Small intestine (tissue), 7 donors: Measurements from ENCODE around the gene STAT4. TPM values are rescaled to one million over a fixed set of nuclear protein-coding genes. Genes with fewer than 3 reads are reported as not detected.
A peak's percentile ranks its signal among the peaks of the same experiment; 100 is the strongest.

Source experiments
- DNase-seq, 2 donors: peaks; one replicate each; pipeline versions ENCODE4 v3.0.0 to v3.0.0-alpha.2; 2013
- FAIRE-seq: peaks from 2 replicates; lab custom pipeline; 2012; peaks lifted over from hg19 to GRCh38; lab: Jason Lieb, UNC
- H3K27ac ChIP-seq, 3 donors: one replicate each; pipeline ENCODE4 v1.5.1; 2013; ENCODE audit warnings: low read length in 2 of 3, mild to moderate bottlenecking in 2 of 3, control low read depth in 1 of 3, inconsistent platforms in 1 of 3, low read depth in 1 of 3, moderate library complexity in 1 of 3
- H3K27me3 ChIP-seq, 3 donors: one replicate each; pipeline ENCODE4 v1.6.1; 2013; ENCODE audit warnings: low read length in 3 of 3, inconsistent platforms in 1 of 3; ENCODE audit not compliant: control insufficient read depth in 3 of 3, insufficient read depth in 3 of 3
- H3K36me3 ChIP-seq, 3 donors: one replicate each; pipeline ENCODE4 v1.6.1; 2013; ENCODE audit warnings: low read length in 3 of 3, inconsistent platforms in 1 of 3, low read depth in 1 of 3, mild to moderate bottlenecking in 1 of 3, moderate library complexity in 1 of 3; ENCODE audit not compliant: control insufficient read depth in 3 of 3, insufficient read depth in 2 of 3
- H3K4me1 ChIP-seq, 3 donors: one replicate each; pipeline ENCODE4 v1.6.1; 2013; ENCODE audit warnings: low read length in 2 of 3, inconsistent platforms in 1 of 3, low read depth in 1 of 3, mild to moderate bottlenecking in 1 of 3, moderate library complexity in 1 of 3; ENCODE audit not compliant: control insufficient read depth in 3 of 3, insufficient read depth in 2 of 3
- H3K4me3 ChIP-seq, 3 donors: one replicate each; pipeline ENCODE4 v1.5.1; 2013; ENCODE audit warnings: low read length in 3 of 3, control low read depth in 1 of 3, inconsistent platforms in 1 of 3, low read depth in 1 of 3, mild to moderate bottlenecking in 1 of 3, moderate library complexity in 1 of 3
- H3K9me3 ChIP-seq, 2 donors: one replicate each; pipeline ENCODE4 v1.6.1; 2013; ENCODE audit warnings: low read depth in 1 of 2, low read length in 1 of 2; ENCODE audit not compliant: control insufficient read depth in 2 of 2, insufficient read depth in 1 of 2
- WGBS, 3 donors: extraction: QIAGEN DNeasy Blood & Tissue Kit; methylation state at CpG; one replicate each; pipeline ENCODE4 v1.1.7; 2013; 5-methylcytosine and 5-hydroxymethylcytosine counted together
- polyA plus RNA-seq, 4 donors: library from polyadenylated mRNA; stranded (reverse) in 3 of 4; unstranded in 1 of 4; fragments of 200-250 nt in 3 of 4; fragments of 120-200 nt in 1 of 4; gene quantifications; one replicate each; pipeline versions ENCODE4 v1.2.1 to v1.2.3, GENCODE V29; 2013
- donor health status: healthy with polysubstance abuse.
- donor health status: control.
- donor health status: control.
- donor health status: Bipolar disorder and iron deficiency.
- donor health status: healthy.

STAT4 gene
- polyA plus RNA-seq, 4 donors, result 1.0 to 2.8 (median 1.6) TPM

DNA sequence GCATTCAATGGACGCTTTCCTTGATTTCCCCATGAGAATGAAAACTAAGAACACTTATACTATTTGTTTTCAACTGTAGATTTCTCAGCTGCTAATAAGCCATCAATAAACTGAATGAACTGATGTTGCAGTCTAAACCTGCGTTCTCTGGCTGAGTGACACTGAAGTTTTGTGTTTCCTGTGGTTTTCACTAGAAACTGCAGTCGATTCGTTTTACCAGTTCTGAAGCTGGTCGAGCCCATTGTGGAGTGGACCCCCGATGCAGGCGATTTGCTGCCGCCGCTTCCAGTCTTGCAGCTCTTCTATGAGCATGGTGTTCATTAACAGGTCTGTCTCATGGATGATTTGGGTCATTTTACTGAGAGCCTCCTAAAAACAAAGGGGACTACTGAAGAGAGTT lies 86.2 kb downstream of the STAT4 start:
- H3K27me3 ChIP-seq, result no peaks in the 10 kb centered on the region
- no peaks in the 10 kb centered on the region for H3K9me3 ChIP-seq
- FAIRE-seq, result no peak
- H3K4me3 ChIP-seq, result no peak overlapping the region
- DNase-seq, result peak in 1 of 2 donors; percentile 53
- H3K27ac ChIP-seq, result no peak overlapping the region
- no peaks in the 10 kb centered on the region for H3K36me3 ChIP-seq
- no peaks in the 10 kb centered on the region for H3K4me1 ChIP-seq
- 67 to 91% (median 73%) methylated on average over 9 of the region's 9 CpGs for WGBS, 3 donors

DNA sequence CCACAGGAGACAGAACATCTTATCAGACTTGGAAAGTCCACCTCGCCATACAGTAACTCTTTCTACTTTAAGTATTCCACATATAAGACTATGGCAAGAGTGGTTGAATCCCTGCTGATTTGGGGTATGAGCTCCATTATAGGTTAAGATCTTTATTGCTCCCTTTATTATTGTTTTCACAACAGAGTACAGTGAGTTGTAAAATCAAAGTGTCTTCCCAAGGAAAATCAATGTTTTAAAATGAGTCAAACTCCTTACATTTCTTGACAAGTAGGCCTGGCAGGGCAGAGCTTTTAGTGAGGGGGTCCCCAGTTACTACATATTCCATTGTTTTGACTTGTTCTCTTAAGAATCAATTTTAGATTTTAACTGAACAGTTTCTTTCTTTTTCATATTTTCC lies 87.2 kb downstream of the STAT4 start:
- H3K4me1 ChIP-seq, result no peaks in the 10 kb centered on the region
- no peak for FAIRE-seq
- 79 to 100% (median 95%) methylated on average over 1 of the region's 1 CpG for WGBS, 3 donors
- no peak for DNase-seq
- H3K27me3 ChIP-seq, result no peaks in the 10 kb centered on the region
- H3K4me3 ChIP-seq, result no peak overlapping the region
- H3K27ac ChIP-seq, result no peak overlapping the region
- no peaks in the 10 kb centered on the region for H3K36me3 ChIP-seq
- no peaks in the 10 kb centered on the region for H3K9me3 ChIP-seq

DNA sequence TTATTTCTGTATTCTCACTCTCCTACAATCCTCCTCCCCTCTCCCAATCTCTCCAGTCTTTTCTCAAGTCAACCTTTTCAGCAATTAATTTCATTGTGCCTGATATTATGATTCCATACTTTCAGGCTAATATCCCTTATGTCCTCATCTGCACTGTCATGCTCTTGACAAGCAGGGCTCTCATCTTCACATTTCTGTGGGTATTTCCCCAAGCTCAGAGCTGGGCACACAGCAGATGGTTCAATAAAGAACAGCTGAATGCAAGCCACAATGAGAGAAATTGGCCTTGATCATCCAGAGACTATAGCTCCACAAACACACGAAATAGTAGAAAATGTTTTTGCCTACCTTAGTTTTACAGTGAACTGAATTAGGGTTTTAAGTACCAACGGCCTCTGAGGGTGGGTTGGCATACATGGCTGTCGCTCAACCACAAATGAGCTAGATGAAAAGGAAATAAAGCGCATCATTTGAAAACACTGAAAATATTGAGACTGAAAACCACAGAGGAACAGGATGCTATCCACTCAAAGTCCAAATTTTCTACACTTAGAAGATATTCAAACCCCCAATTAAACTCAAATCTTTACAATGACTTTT lies 89.3 kb downstream of the STAT4 start:
- 77 to 86% (median 79%) methylated on average over 4 of the region's 4 CpGs for WGBS, 3 donors
- DNase-seq (peak in 1 of 2 donors; percentile 36), FAIRE-seq (no peak)
- no peaks in the 10 kb centered on the region for H3K9me3 ChIP-seq
- no peaks in the 10 kb centered on the region for H3K36me3 ChIP-seq
- H3K27ac ChIP-seq, result peak overlapping the region in 1 of 3 donors; percentile 24
- H3K4me3 ChIP-seq, result no peak overlapping the region
- H3K27me3 ChIP-seq, result no peaks in the 10 kb centered on the region
- no peaks in the 10 kb centered on the region for H3K4me1 ChIP-seq

- Histone ChIP-seq H3K4me3 (no peak overlapping the region), H3K36me3 (no peaks in the 10 kb centered on the region), H3K27me3 (no peaks in the 10 kb centered on the region), H3K9me3 (no peaks in the 10 kb centered on the region), H3K27ac (no peak overlapping the region), H3K4me1 (no peaks in the 10 kb centered on the region)
- no peak for DNase-seq
- 80 to 91% (median 86%) methylated on average over 3 of the region's 3 CpGs for WGBS, 3 donors
- no peak for FAIRE-seq
Observed at GRCh38 chr2:191059308-191059707, 91.5 kb downstream of the STAT4 start.

DNA sequence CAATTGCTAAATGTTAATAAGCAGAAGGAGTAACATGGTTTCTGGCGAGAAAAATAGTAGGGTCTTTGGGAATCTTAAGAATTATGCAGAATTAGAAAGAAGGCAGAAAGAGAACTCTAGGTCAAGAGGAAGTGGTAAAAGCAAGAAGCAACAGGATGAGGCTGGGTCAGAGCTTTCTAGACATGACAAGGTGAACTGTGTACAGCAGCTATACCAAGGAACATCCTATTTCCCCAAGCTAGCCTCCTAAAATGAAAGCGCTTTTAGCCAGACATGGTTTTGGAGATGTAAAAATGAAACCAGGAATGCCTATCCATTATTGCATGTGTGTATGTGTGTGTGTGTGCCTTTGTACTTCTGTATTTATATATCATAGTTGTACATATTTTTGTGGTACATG lies 94.6 kb downstream of the STAT4 start:
- Histone ChIP-seq H3K4me1 (peaks cover 0 to 3% (median 0%) of the 10 kb centered on the region in 3 donors), H3K27ac (no peak overlapping the region), H3K27me3 (no peaks in the 10 kb centered on the region), H3K36me3 (no peaks in the 10 kb centered on the region), H3K9me3 (no peaks in the 10 kb centered on the region), H3K4me3 (no peak overlapping the region)
- 65 to 84% (median 75%) methylated on average over 2 of the region's 2 CpGs for WGBS, 3 donors
- FAIRE-seq, result no peak
- peak in 1 of 2 donors; percentile 49 for DNase-seq

- Histone ChIP-seq H3K36me3 (no peaks in the 10 kb centered on the region), H3K4me3 (no peak overlapping the region), H3K27me3 (no peaks in the 10 kb centered on the region), H3K4me1 (peaks cover 0 to 8% (median 0%) of the 10 kb centered on the region in 3 donors), H3K9me3 (no peaks in the 10 kb centered on the region), H3K27ac (no peak overlapping the region)
- no peak for FAIRE-seq
- WGBS, 3 donors, result 73 to 83% (median 76%) methylated on average over 6 of the region's 6 CpGs
- no peak for DNase-seq
Observed at GRCh38 chr2:191053256-191053655, 97.5 kb downstream of the STAT4 start.

- Histone ChIP-seq H3K27me3 (no peaks in the 10 kb centered on the region), H3K27ac (no peak overlapping the region), H3K4me3 (no peak overlapping the region), H3K36me3 (no peaks in the 10 kb centered on the region), H3K9me3 (no peaks in the 10 kb centered on the region), H3K4me1 (peaks cover 0 to 8% (median 0%) of the 10 kb centered on the region in 3 donors)
- FAIRE-seq (no peak), DNase-seq (peak; percentile 58 to 62)
- 18 to 26% (median 22%) methylated on average over 10 of the region's 10 CpGs for WGBS, 3 donors
Observed at GRCh38 chr2:191051825-191052778, 98.7 kb downstream of the STAT4 start.

DNA sequence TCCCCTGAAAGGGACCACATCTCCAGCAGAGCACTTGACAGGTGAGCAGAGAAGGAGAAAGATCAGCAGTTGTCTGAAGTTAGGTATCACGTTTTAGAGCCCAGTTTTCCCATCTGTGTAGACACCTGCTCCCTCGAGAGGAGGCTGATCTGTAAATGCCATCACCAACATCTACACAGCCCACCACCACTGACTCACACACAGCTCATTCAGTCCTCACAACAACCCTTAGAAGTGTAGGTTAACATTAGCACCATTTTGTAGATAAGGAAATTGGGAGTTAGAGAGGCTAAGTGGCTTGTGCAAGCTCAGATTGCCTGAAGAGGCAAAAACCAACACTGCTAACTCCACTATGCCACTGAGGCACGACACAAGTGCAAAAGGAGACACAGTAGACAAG lies 99.6 kb downstream of the STAT4 start:
- WGBS, 3 donors, result 62 to 79% (median 62%) methylated on average over 3 of the region's 3 CpGs

More for the DNA sequence above, 99.6 kb downstream of the STAT4 start:
- H3K36me3 ChIP-seq, result no peaks in the 10 kb centered on the region
- no peaks in the 10 kb centered on the region for H3K9me3 ChIP-seq
- H3K27ac ChIP-seq, result no peak overlapping the region
- H3K4me1 ChIP-seq, result peaks cover 0 to 8% (median 0%) of the 10 kb centered on the region in 3 donors
- DNase-seq (no peak), FAIRE-seq (no peak)
- no peaks in the 10 kb centered on the region for H3K27me3 ChIP-seq
- H3K4me3 ChIP-seq, result no peak overlapping the region
